Endometrium (tissue), 2 donors: ENCODE measurements around the gene TSPAN12.
"Not testable (repeated sequence)": the region's sequence is repeated elsewhere in the genome, so short reads cannot be mapped to it uniquely, and the experiment has no call there.

ENCODE experiments used
- FAIRE-seq: peaks from 2 replicates; lab custom pipeline; 2012; peaks lifted over from hg19 to GRCh38; lab: Jason Lieb, UNC
- donor health status: control.
- donor health status: control.

Gene TSPAN12

GRCh38 chr7:120805636-120806388 is 52.1 kb downstream of the TSPAN12 start:
- peak; percentile 46 for FAIRE-seq

GRCh38 chr7:120802751-120803150 is 55.2 kb downstream of the TSPAN12 start:
- no peak for FAIRE-seq

- FAIRE-seq: no peak
Observed at GRCh38 chr7:120799813-120800475, 58.0 kb downstream of the TSPAN12 start.

DNA sequence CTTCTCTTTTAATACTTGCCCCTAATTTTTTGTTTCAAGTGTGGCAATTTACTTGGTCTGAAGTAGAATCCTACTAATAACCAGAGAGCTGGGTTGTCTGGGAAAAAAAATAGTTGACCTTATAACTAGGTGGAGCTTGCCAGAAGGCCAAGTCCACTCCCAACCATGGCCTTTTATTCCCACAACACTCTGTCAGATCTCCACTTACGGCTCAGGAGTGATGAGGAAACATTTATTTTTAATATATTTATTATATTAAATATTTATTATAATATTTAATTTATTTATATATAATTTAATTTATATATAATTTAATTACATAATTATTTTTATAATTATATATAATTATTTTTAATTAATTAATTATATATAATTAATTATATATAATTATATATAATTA is 58.8 kb downstream of the TSPAN12 start:
- no peak for FAIRE-seq

DNA sequence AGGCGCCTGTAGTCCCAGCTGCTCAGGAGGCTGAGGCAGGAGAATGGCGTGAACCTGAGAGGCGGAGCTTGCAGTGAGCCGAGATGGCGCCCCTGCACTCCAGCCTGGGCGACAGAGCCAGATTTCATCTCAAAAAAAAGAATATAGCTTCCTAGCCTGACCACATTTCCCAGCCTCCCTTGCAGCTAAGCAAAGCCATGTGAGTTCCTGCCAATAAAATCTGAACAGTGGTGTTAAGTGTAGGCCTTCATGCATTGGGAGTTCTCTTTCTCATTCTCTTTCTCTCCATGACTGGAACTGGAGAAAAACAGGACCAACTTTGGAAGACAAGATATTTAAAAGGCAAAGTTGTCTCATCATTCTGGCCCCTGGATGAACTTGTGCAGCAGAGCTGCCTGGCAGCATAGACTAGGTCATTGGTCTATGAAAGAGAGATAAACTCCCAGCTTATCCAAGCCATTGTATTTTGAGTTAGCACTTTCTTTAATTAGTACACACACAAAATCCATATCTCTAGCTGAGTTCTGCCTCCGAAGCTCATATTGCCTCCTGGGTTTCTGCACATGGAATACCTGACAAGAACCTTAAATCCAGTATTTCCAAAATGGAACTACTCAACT is 60.8 kb downstream of the TSPAN12 start:
- FAIRE-seq: no peak

- FAIRE-seq: no peak
Observed at GRCh38 chr7:120794106-120794729, 63.7 kb downstream of the TSPAN12 start.

DNA sequence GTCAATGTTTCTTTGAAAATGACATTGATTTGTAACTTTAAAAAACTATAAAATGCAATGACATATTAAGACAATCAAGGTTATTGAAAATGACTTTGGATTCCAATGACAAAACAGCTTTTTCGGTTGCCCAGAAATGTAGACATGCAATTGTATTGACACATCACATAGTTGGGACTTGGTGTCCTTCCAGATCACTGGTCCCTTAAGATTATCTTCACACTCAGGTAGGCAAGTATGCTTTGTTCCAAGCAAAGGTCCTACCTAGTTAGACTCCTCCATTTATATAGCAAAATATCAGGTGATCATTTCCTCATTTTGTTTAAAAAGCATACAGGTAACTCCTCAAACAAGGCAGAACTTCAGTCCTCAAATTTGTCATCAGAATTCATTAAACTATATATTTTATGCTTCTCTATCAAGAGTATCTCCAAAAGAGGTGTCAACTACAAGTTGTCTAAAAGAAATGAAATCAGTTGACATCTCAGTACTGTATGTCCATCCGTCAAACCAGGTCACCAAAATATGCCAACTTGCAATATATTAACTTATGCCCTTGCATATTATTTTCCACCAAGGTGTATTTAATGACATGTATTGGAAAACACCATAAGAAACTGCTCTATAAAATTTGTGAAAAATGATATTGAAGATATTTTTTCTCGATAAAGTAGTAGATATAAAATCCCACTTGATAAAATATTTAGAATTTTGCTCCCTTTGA is 64.6 kb downstream of the TSPAN12 start:
- FAIRE-seq: no peak

GRCh38 chr7:120792861-120793130 is 65.1 kb downstream of the TSPAN12 start:
- no peak for FAIRE-seq

- FAIRE-seq: no peak
Observed at GRCh38 chr7:120792091-120792860, 65.7 kb downstream of the TSPAN12 start.

GRCh38 chr7:120785095-120785494 is 72.8 kb downstream of the TSPAN12 start:
- FAIRE-seq: no peak

- no peak for FAIRE-seq
Observed at GRCh38 chr7:120783721-120784120, 74.2 kb downstream of the TSPAN12 start.

DNA sequence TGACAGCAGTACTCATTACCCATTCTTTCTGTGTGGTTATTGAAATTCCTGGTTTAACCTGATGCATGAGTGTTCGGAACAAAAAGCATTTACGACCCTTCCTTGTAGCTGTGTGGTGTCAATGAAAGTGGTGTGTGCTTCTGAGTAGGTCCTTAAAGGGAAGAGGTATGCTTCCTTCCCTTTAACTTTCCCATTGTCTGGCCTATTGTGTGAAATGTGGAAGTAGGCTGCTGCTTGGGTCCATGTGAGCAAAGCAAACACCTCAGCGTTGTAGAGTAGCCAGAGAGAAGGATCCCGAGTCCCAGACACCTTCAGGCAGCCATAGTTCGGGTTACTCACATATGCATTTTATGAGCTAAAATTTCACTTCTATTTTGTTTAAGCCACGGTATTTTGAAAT is 74.7 kb downstream of the TSPAN12 start:
- FAIRE-seq: no peak

DNA sequence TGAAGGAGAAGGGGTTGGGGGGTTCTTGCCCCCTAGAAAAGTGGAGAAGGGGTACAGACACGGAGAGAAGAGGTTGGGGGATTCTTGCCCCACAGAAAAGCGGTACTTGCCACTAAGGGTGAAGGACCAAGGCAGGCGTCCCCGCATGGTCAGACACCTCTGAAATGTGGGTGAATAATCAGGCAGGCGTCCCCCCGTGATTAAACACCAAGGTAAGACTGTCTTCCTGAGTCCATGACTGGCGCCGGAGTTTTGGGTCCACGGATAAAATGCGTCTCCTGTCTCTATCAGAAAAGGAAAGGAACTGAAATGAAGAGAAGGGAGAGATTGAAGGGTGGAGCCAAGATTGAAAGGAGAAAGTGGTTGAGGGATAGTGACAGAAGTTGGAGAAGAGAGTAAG is 76.0 kb downstream of the TSPAN12 start:
- FAIRE-seq: not testable (repeated sequence)

GRCh38 chr7:120780938-120781337 is 77.0 kb downstream of the TSPAN12 start:
- FAIRE-seq: no peak

- not testable (repeated sequence) for FAIRE-seq
Observed at GRCh38 chr7:120780451-120780850, 77.5 kb downstream of the TSPAN12 start.

DNA sequence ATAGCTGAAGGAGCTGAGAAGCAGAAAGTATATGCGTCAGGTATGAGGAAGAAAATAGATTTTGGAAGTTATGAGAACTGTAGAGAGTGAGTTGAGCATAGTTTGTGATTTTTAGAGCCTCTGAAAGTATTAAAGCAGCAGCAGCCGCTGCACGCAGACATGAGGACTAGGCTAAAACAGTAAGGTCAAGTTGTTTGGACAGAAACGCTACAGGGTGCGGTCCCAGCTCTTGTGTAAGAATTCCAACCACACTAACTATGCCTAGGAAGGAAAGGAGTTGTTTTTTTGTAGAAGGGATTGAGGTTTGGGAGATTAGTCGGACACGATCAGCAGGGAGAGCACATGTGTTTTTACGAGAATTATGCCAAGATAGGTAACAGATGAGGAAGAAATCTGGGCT is 78.9 kb downstream of the TSPAN12 start:
- FAIRE-seq: not testable (repeated sequence)

DNA sequence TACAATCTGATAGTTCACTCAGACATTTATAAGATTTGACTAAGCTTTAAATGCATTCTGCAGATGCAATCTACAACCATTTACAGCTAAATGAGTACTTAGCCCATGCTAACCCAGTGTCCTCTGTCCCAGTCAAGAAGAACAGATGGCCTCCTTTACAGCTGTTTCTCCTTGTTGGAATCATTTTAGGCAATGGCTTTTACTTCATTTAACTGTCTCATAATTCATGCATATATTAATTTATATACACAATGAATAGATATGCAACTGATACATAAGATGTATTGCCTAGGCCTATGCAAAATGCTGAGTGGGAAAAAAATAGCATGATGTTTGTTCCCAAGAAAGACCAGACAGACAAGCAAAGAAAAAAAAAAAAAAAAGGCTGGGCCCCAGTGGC is 82.2 kb downstream of the TSPAN12 start:
- FAIRE-seq: no peak

GRCh38 chr7:120774481-120774880 is 83.5 kb downstream of the TSPAN12 start:
- no peak for FAIRE-seq

GRCh38 chr7:120770206-120770605 is 87.7 kb downstream of the TSPAN12 start:
- FAIRE-seq: no peak

DNA sequence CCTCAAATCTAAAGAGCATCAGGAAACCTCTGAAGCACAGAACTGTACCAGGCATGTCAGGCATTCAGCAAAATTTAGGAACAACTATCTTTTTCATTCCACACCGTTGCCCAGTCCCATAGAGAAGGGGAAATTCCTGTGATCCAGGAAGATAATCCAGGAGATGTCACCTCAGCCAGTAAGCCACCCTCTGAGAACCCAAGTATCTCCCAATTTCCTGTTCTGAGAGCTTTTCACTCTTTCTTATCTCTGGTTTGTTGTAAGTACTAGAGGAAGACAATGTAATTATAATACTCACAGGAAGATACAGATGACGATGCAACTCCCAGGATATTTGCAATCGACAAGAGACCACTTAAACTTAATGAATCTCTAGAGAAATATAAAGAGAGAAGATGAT is 97.1 kb downstream of the TSPAN12 start:
- no peak for FAIRE-seq

- no peak for FAIRE-seq
Observed at GRCh38 chr7:120760050-120760449, 97.9 kb downstream of the TSPAN12 start.

DNA sequence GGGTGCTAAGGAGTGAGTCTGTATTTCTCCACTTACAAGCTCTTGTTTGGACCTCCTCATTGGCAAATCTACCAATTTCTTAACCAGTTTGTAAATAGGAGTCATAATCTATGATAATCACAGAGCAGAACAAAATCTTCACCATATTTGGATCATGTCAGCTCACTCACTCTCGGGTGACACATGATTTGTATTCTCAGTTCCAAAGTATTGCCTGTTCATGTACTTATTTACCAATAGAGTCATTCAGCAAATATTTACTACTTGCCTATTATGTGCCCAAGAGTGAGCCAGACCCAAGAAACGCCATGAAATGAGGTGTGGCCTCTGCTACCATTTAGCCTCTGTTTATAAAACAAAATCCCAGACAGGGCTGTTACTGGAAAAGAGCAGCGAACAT is 114.8 kb downstream of the TSPAN12 start:
- no peak for FAIRE-seq
